ENCODE results near the gene CYB561D1.
A peak's percentile ranks its signal among the peaks of the same experiment; 100 is the strongest.

CYB561D1 gene

DNA sequence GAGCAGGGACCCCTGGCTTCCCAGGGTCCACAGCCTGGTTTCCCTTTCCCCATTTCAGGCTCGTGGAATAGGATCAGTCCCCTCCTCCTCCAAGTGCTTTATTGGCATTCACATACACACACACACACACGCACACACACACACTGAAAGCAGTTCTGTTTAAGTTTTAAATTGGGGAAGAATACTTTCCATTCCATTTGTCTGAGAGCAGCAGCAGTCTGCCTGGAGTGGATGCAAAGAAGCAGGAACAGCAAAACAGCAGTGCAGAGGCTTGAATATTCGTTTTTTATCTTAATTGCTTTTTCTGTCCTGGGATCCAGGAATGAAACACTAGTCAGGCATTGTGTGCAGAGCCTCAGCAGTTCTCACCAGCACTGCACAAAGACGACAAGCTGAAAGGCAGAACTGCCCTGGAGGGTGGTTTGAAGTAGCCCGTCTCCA, 7.1 kb downstream of the CYB561D1 start:
- DNase-seq (ENCODE audit: low read depth in 2 of 2), result no peak

DNA sequence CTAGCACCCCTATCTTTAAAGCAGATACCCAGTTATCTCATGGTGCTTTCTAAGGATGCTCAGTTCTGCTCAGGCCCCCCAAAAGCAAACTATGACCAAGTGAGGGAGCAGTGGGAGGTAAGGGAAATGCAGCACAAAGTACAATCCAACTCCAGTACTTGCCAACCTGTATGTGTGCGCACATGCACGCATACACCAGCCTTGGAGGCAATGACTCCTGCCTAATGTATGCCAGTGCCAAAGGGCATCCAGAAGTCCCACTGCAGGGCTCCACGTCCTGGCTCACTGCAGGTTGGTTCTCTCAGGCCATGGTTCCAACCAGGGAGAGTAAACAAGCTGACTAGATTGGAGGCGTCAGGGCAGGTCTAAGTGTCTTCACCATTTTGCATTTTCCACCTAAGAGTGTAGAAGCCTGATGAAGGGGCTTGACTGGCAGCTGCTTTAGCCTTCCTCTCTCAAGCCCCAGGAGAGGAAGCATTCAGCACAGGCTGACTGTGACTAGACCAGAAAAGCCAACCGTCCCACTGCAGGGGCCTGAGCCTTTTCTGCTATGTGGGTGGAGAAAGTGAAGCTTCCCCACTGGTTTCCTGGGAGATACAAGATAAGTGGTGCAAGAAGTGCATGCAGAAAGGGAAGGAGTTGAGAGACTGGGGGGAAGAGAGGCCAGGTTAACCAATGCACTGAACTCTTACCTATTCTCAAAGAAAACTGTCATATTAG, 7.9 kb downstream of the CYB561D1 start:
- DNase-seq (ENCODE audit: low read depth in 2 of 2), result no peak

DNA sequence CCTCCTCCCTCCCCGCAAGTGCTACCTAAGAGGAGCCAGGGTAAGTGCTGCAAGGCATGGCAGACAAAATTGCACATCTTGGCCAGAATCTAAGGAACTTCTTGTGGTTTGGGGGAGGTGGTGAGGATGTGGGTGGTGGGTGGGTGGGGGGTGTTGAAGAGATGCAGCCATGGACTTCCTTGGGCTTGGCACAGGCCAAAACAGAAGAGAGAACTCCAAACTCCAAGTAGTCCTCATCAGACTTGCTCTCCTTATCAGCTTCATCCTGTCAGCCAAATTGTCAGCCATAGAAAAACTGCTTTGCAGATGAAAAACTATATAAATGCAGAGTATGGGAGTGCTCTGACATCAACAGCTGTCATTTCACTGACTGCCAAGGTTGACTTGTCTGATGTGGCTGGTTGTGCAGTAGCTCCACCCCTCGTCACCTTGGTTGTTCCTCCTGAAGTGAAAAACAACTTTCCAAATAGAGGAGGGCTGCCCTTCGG, 8.5 kb downstream of the CYB561D1 start:
- peak in 1 of 2 donors; percentile 22 for DNase-seq (ENCODE audit: low read depth in 2 of 2)

DNA sequence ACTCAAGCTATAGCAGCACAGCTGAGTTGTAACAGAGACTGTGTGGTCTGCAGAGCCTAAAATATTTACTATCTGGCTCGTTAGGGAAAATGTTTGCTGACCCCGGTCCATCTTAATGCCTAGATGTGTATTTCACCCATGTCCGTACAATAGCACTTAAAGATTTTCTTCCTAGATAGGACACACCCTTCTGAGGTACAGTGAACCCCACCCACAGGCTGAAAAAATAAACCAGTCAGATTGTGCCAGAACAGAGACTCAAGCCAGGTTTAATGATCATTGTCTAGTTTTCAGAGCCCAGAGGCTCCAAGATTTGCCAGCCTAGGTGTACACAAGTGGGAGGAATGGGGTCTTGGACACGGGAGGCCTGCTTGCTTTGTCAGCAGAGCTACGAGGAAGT, 10.0 kb downstream of the CYB561D1 start:
- DNase-seq (ENCODE audit: low read depth in 2 of 2), result no peak

GRCh38 chr1:109504974-109505373, 11.1 kb downstream of the CYB561D1 start:
- DNase-seq (ENCODE audit: low read depth in 2 of 2), result no peak

GRCh38 chr1:109508001-109508872, 14.3 kb downstream of the CYB561D1 start:
- DNase-seq (ENCODE audit: low read depth in 2 of 2), result no peak

GRCh38 chr1:109508873-109509175, 14.9 kb downstream of the CYB561D1 start:
- no peak for DNase-seq (ENCODE audit: low read depth in 2 of 2)

GRCh38 chr1:109509176-109510134, 15.6 kb downstream of the CYB561D1 start, which contains the start of gene AMIGO1:
TSS of gene AMIGO1 (minus strand) at chr1:109509727. CDS start at chr1:109508912, 815 bp downstream.
- peak in 1 of 2 donors; percentile 61 for DNase-seq (ENCODE audit: low read depth in 2 of 2)

- DNase-seq (ENCODE audit: low read depth in 2 of 2), result no peak
Observed at GRCh38 chr1:109513110-109513710, 19.3 kb downstream of the CYB561D1 start.

GRCh38 chr1:109514846-109515245, 21.0 kb downstream of the CYB561D1 start:
- no peak for DNase-seq (ENCODE audit: low read depth in 2 of 2)

GRCh38 chr1:109516872-109517271, 23.0 kb downstream of the CYB561D1 start:
- DNase-seq (ENCODE audit: low read depth in 2 of 2), result no peak

DNA sequence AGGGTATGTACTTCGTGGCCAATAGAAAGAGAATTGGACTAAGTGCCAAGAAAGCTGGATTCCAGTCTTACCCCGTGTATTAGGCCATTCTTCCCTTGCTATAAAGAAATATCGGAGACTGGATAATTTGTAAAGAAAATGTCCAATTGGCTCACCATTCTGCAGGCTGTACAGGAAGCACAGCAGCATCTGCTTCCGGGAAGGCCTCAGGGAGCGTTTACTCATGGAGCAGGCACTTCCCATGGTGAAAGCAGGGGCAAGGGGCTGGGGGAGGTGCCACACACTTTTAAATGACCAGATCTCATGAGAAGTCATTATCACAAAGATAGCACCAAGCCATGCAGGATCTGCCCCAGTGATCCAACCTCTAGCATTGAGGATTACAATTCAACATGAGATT, 23.4 kb downstream of the CYB561D1 start:
- DNase-seq (ENCODE audit: low read depth in 2 of 2), result no peak

- DNase-seq (ENCODE audit: low read depth in 2 of 2), result no peak
Observed at GRCh38 chr1:109521002-109521951, 27.4 kb downstream of the CYB561D1 start.

- no peak for DNase-seq (ENCODE audit: low read depth in 2 of 2)
Observed at GRCh38 chr1:109522026-109522425, 28.1 kb downstream of the CYB561D1 start.

DNA sequence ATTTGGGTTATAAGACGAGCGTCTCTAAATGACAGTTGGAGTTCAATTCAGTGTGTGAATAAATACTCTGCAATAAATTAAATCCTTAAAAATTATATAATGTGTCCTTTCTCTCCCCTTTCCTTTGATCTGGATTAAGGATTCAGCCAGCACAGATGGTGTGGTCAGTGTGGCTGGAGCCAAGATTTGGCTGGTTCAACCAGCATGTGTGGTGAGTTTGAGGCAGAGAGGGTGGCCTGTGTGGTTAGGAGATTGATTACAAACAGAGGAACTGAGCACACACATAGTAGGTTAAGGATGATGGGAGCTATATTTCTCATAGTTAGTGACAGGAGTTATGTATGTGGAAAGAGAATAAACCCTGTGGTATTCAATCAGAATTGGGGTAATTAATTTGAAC, 29.8 kb downstream of the CYB561D1 start:
- no peak for DNase-seq (ENCODE audit: low read depth in 2 of 2)

- no peak for DNase-seq (ENCODE audit: low read depth in 2 of 2)
Observed at GRCh38 chr1:109527098-109527811, 33.4 kb downstream of the CYB561D1 start.

- no peak for DNase-seq (ENCODE audit: low read depth in 2 of 2)
Observed at GRCh38 chr1:109527846-109528695, 34.2 kb downstream of the CYB561D1 start.

DNA sequence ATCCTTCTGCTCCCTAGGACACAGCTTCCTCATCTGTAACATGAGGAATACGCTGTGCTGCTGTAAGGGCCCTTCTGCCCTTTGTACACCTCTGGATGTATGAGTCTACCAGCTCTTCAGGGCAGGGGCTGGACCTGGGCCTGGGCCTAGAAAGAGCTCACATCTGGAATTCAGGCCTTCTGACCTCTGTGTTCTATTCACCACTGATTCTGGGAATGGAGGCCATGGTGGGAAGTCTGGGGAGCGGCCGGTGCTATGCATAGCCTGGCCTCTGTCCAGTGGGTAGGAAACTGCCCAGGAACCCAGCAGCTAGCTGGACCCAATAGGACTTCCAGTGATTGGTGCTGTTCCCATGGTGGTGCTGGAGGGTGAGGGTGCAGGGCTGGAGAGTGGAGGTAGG, 34.8 kb downstream of the CYB561D1 start:
- DNase-seq (ENCODE audit: low read depth in 2 of 2), result no peak

Data from stimulated activated CD8-positive, alpha-beta memory T cell treated with anti-CD3 and anti-CD28 coated beads, Interleukin-7, amount 100 ng/mL, for 4 hours (primary cell).